ENCODE measurements around the gene GATA2.

Gene GATA2

GRCh38 chr3:128537091-128537703 is 44.2 kb upstream of the GATA2 start:
- H4K20me1 ChIP-seq (ENCODE audit: insufficient read depth, low read length, poor library complexity, severe bottlenecking): no peaks in the 10 kb centered on the region
- no peak overlapping the region for H3K4me3 ChIP-seq (ENCODE audit: low read length, poor library complexity, severe bottlenecking)
- H3K4me1 ChIP-seq (ENCODE audit: insufficient read depth, low read length, poor library complexity, severe bottlenecking): no peaks in the 10 kb centered on the region
- H3K36me3 ChIP-seq (ENCODE audit: insufficient read depth, low read length): no peaks in the 10 kb centered on the region
- peaks cover 7% of the 10 kb centered on the region for H3K27me3 ChIP-seq (ENCODE audit: insufficient read depth, low read length, poor library complexity, severe bottlenecking)
- no peak overlapping the region for H3K4me2 ChIP-seq (ENCODE audit: low read depth, low read length, poor library complexity, severe bottlenecking)
- no peaks in the 10 kb centered on the region for H3K79me2 ChIP-seq (ENCODE audit: insufficient read depth, low read length)
- no peak overlapping the region for H3K9ac ChIP-seq (ENCODE audit: low read depth, low read length, poor library complexity, severe bottlenecking)
- TF ChIP-seq CTCF (conservative IDR thresholded peaks at IDR 0.05; ENCODE audit: low read length) (no peak), EZH2phosphoT487 (IDR thresholded peaks at IDR 0.05; ENCODE audit: borderline replicate concordance) (no peak)
- no peaks in the 10 kb centered on the region for H3F3A ChIP-seq (ENCODE audit: low read depth)
- no peak overlapping the region for H2AFZ ChIP-seq (ENCODE audit: low read length)
- H3K9me2 ChIP-seq (replicated peaks; ENCODE audit: low read depth, low read length): no peaks in the 10 kb centered on the region
- H3K9me3 ChIP-seq (ENCODE audit: insufficient read depth, low read depth, low read length): no peaks in the 10 kb centered on the region

- no peak for TF ChIP-seq CTCF (conservative IDR thresholded peaks at IDR 0.05; ENCODE audit: low read length)
- no peak for TF ChIP-seq EZH2phosphoT487 (IDR thresholded peaks at IDR 0.05; ENCODE audit: borderline replicate concordance)
- H3K9ac ChIP-seq (ENCODE audit: low read depth, low read length, poor library complexity, severe bottlenecking): no peak overlapping the region
Measured at GRCh38 chr3:128532012-128532983, 39.3 kb upstream of the GATA2 start.

DNA sequence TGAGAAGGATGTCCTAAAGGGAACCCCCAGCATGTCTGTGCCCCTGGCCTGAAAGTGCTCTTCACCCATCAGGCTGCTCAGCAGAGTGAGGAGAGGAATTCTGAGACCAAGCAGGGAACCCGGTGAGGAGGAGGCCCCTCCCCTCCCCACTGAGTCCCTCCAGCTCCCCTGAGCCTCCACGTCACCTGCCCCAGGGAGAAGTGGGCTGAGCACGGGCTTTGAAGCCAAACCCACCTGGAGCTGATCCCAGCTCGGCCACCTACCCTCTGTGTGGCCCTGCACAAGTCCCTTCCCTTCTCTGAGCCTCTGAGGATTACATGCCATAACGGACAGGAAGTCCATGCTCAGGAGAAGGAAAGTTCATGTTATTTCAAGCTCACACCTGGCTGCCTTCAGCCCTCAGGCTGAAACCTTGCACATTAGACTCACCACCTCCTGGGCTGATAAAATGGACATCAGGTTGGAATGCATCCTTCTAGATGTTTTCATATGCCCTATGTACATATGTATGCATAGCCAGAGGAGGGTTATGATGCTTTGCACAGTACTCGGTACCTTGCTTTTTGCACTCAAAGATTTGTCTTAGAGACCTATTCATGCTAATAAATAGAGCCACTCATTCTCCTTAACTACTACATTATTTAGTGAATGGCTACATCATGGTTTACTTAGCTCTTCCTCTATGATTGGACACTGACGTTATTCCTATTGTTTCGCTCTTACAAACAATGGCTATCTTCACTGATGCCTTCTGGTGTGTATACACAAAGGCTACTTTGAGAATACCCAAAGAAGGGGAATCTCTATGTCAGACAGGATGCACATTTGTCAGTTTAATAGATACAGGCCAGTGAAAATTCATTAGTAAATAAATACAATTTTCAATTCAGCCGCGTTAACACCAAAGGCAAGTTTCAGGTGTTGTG is 31.6 kb upstream of the GATA2 start:
- H3K9me2 ChIP-seq (replicated peaks; ENCODE audit: low read depth, low read length): no peaks in the 10 kb centered on the region
- H3K9ac ChIP-seq (ENCODE audit: low read depth, low read length, poor library complexity, severe bottlenecking): no peak overlapping the region
- no peaks in the 10 kb centered on the region for H3K27me3 ChIP-seq (ENCODE audit: insufficient read depth, low read length, poor library complexity, severe bottlenecking)
- H3K79me2 ChIP-seq (ENCODE audit: insufficient read depth, low read length): no peaks in the 10 kb centered on the region
- no peak overlapping the region for H2AFZ ChIP-seq (ENCODE audit: low read length)
- H3K4me2 ChIP-seq (ENCODE audit: low read depth, low read length, poor library complexity, severe bottlenecking): no peak overlapping the region
- H3K4me1 ChIP-seq (ENCODE audit: insufficient read depth, low read length, poor library complexity, severe bottlenecking): no peaks in the 10 kb centered on the region
- H3K36me3 ChIP-seq (ENCODE audit: insufficient read depth, low read length): no peaks in the 10 kb centered on the region
- no peak overlapping the region for H3K4me3 ChIP-seq (ENCODE audit: low read length, poor library complexity, severe bottlenecking)
- TF ChIP-seq EZH2phosphoT487 (IDR thresholded peaks at IDR 0.05; ENCODE audit: borderline replicate concordance): no peak
- no peak for TF ChIP-seq CTCF (conservative IDR thresholded peaks at IDR 0.05; ENCODE audit: low read length)
- H4K20me1 ChIP-seq (ENCODE audit: insufficient read depth, low read length, poor library complexity, severe bottlenecking): no peaks in the 10 kb centered on the region
- no peaks in the 10 kb centered on the region for H3K9me3 ChIP-seq (ENCODE audit: insufficient read depth, low read depth, low read length)
- no peaks in the 10 kb centered on the region for H3F3A ChIP-seq (ENCODE audit: low read depth)

More at GRCh38 chr3:128532012-128532983, 39.3 kb upstream of the GATA2 start:
- Histone ChIP-seq H3K9me2 (replicated peaks; ENCODE audit: low read depth, low read length) (no peaks in the 10 kb centered on the region), H3K4me2 (ENCODE audit: low read depth, low read length, poor library complexity, severe bottlenecking) (no peak overlapping the region), H4K20me1 (ENCODE audit: insufficient read depth, low read length, poor library complexity, severe bottlenecking) (no peaks in the 10 kb centered on the region), H3K79me2 (ENCODE audit: insufficient read depth, low read length) (no peaks in the 10 kb centered on the region), H3K9me3 (ENCODE audit: insufficient read depth, low read depth, low read length) (no peaks in the 10 kb centered on the region), H3K36me3 (ENCODE audit: insufficient read depth, low read length) (no peaks in the 10 kb centered on the region), H3K27me3 (ENCODE audit: insufficient read depth, low read length, poor library complexity, severe bottlenecking) (peaks cover 13% of the 10 kb centered on the region), H3F3A (ENCODE audit: low read depth) (no peaks in the 10 kb centered on the region), H3K4me3 (ENCODE audit: low read length, poor library complexity, severe bottlenecking) (no peak overlapping the region), H2AFZ (ENCODE audit: low read length) (no peak overlapping the region), H3K4me1 (ENCODE audit: insufficient read depth, low read length, poor library complexity, severe bottlenecking) (no peaks in the 10 kb centered on the region)

Data from Loucy (cell line).